Measurements from ENCODE around the gene EXOC2. TPM values are rescaled to one million over a fixed set of nuclear protein-coding genes. Genes with fewer than 3 reads are reported as not detected.

The EXOC2 gene
- total RNA-seq, 4 donors from 2014 or later: 20.9 to 28.5 (median 24.6) TPM

DNA sequence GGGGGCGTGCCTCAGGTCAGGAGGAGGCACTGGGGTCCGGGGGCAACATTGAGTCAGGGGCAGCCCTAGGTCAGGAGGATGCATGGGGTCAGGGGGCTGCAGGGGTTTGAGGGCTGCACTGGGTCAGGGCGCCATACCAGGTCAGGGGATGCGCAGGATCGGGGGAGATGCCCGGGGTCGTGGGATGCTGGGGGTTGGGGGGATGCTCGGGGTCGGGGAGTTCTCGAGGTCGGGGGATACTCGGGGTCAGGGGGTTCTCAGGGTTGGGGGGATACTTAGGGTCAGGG, 727 bp upstream of the EXOC2 start:
- no peak for DNase-seq (ENCODE audit: extremely low spot score)
- WGBS: 84% methylated on average over 8 of the region's 12 CpGs
- Histone ChIP-seq H3K9me3 (no peaks in the 10 kb centered on the region), H3K27ac (replicated peaks in 1 of 4) (no peak overlapping the region), H3K4me3 (peak overlapping the region; percentile 98 to 100 (median 99)), H3K4me1 (peaks cover 20 to 46% (median 42%) of the 10 kb centered on the region in 4 donors), H3K27me3 (no peaks in the 10 kb centered on the region), H3K36me3 (peaks cover 0 to 3% (median 0%) of the 10 kb centered on the region in 4 donors)
- TF ChIP-seq POLR2AphosphoS5 (IDR thresholded peaks at IDR 0.05): no peak
- no peak for TF ChIP-seq POLR2A (IDR thresholded peaks at IDR 0.05; ENCODE audit: low read depth)
- TF ChIP-seq, protein P1, sequence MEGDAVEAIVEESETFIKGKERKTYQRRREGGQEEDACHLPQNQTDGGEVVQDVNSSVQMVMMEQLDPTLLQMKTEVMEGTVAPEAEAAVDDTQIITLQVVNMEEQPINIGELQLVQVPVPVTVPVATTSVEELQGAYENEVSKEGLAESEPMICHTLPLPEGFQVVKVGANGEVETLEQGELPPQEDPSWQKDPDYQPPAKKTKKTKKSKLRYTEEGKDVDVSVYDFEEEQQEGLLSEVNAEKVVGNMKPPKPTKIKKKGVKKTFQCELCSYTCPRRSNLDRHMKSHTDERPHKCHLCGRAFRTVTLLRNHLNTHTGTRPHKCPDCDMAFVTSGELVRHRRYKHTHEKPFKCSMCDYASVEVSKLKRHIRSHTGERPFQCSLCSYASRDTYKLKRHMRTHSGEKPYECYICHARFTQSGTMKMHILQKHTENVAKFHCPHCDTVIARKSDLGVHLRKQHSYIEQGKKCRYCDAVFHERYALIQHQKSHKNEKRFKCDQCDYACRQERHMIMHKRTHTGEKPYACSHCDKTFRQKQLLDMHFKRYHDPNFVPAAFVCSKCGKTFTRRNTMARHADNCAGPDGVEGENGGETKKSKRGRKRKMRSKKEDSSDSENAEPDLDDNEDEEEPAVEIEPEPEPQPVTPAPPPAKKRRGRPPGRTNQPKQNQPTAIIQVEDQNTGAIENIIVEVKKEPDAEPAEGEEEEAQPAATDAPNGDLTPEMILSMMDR (IDR thresholded peaks at IDR 0.05): no peak
- no peak for TF ChIP-seq EP300 (IDR thresholded peaks at IDR 0.05)
- intact Hi-C loops (cut with DNase I): no loop called here

DNA sequence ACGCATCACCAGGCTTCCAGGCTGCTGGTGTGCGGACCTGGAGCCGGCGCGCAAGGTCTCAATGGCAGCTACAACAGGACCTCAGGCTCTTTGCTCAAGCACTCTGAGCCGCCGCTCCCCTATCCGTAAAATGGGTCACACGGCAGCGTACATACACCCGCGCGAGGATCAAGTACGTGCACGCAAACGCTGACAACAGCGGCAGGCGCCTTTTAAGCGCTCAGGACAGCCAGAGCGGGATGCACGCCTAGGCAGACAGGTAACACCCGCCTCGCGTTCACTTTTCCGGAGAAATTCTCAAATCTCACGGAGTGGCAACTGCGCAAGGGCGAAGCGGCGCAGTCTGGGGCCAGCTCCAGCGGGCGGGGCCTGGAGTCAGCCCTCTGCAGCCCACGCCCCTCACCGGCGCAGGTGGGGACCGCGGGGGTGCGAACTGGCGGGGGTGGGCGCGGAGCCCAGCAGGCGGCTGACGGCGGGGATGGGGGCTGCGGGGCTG, 535 bp downstream of the EXOC2 start:
- Histone ChIP-seq H3K4me1 (peaks cover 20 to 55% (median 47%) of the 10 kb centered on the region in 4 donors), H3K4me3 (peak overlapping the region; percentile 98 to 100 (median 99)), H3K36me3 (peaks cover 0 to 7% (median 0%) of the 10 kb centered on the region in 4 donors), H3K27me3 (no peaks in the 10 kb centered on the region), H3K9me3 (no peaks in the 10 kb centered on the region), H3K27ac (replicated peaks in 1 of 4) (peak overlapping the region; percentile 89 to 93 (median 91))
- peak in 1 of 2 donors; percentile 37 for TF ChIP-seq POLR2AphosphoS5 (IDR thresholded peaks at IDR 0.05)
- TF ChIP-seq, protein P1 (IDR thresholded peaks at IDR 0.05): no peak
- 2% methylated on average over 34 of the region's 45 CpGs for WGBS
- intact Hi-C loops (cut with DNase I): no loop called here
- DNase-seq (ENCODE audit: extremely low spot score): no peak

DNA sequence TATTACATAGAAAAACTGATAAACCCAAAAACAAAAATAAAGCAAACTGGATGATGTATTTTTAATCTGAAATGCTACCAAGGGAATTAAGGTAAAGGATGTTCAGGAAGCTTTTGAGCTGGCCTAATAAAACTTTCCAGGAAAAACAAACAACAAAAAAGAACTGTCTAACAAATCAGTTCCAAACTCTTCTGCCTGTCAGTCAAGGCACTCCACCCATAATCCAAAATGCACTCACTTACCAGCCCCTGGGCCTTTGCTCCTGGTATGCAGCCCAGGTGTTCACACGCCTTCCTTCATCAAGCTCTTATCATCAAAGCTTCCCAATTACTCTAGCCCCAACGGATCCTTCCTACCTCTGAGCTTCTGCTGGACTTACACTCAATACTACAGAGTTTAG, 3.7 kb downstream of the EXOC2 start:
- WGBS: 46% methylated on average over 2 of the region's 2 CpGs
- no peaks in the 10 kb centered on the region for H3K9me3 ChIP-seq
- peaks cover 0 to 7% (median 0%) of the 10 kb centered on the region in 4 donors for H3K36me3 ChIP-seq
- H3K4me3 ChIP-seq: no peak overlapping the region
- H3K27ac ChIP-seq (replicated peaks in 1 of 4): peak overlapping the region in 2 of 4 donors; percentile 10 to 39
- intact Hi-C loops (cut with DNase I): no loop called here
- peaks cover 23 to 67% (median 53%) of the 10 kb centered on the region in 4 donors for H3K4me1 ChIP-seq
- TF ChIP-seq EP300 (IDR thresholded peaks at IDR 0.05): no peak
- no peaks in the 10 kb centered on the region for H3K27me3 ChIP-seq
- no peak for DNase-seq (ENCODE audit: extremely low spot score)

DNA sequence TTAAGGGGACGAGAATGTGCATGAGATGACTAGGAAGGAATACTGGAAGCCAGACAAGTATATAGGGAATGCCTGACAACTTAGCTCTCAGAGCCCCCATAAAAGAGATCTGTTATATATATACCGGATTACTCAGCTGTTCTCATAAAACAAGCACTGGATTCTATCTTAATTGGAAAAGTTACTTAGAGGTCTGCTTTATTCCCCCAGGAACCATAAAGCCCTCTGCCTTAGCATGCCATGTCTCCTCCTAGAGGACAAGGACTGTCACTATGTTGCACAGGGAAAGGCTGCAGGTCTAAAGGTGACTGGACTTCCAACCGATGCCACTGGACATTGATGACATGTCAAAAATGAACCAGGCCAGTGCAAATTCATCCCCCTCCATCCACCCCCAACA, 6.4 kb downstream of the EXOC2 start:
- 87% methylated on average over 3 of the region's 3 CpGs for WGBS
- TF ChIP-seq POLR2A (IDR thresholded peaks at IDR 0.05; ENCODE audit: low read depth): no peak
- TF ChIP-seq, protein P1 (IDR thresholded peaks at IDR 0.05): peak in 1 of 3 experiments; percentile 28
- Histone ChIP-seq H3K27ac (replicated peaks in 1 of 4) (no peak overlapping the region), H3K4me3 (no peak overlapping the region), H3K27me3 (no peaks in the 10 kb centered on the region), H3K4me1 (peaks cover 17 to 72% (median 50%) of the 10 kb centered on the region in 4 donors), H3K9me3 (no peaks in the 10 kb centered on the region), H3K36me3 (peaks cover 0 to 7% (median 0%) of the 10 kb centered on the region in 4 donors)
- intact Hi-C loops (cut with DNase I): no loop called here
- DNase-seq (ENCODE audit: extremely low spot score): no peak

DNA sequence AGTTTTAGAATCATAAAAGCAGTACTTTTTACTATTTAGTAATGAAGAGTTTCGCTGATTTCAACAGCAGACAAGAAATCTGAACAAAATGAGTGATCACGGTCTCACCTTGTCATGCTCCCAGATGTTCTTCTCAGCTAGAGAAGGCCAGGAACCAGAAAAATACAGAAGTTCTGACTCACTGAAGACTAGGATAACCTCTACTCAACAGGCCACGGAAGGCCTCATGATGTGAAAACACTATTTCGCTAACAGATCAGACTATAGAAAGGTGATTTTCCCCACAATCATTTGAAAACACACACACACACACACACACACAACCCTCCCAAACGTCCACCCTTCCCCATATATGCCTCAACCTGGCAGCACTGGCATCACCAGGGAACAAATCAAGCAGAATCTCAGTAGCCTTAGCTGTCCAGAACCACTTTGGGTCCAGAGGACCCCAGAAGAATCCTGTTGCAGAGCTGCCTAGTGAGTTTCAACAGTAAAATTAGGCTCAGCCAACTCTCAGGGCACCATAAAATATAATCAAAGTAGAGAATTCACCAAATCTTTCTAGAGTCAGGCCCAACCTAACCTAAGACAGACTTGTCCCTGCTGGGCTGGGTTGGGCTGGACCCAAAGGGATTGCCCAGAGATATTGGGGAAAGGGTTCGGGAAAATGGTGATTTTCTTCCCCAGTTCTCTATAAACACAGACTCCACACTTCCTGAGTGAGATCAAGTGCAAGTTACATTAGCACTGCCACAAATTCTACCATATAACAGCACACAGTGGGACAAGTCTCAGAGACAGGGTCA, 7.9 kb downstream of the EXOC2 start:
- WGBS: 85% methylated on average over 6 of the region's 6 CpGs
- H3K4me1 ChIP-seq: peaks cover 11 to 72% (median 49%) of the 10 kb centered on the region in 4 donors
- H3K4me3 ChIP-seq: no peak overlapping the region
- H3K27me3 ChIP-seq: no peaks in the 10 kb centered on the region
- H3K36me3 ChIP-seq: peaks cover 0 to 7% (median 0%) of the 10 kb centered on the region in 4 donors
- H3K27ac ChIP-seq (replicated peaks in 1 of 4): peak overlapping the region in 2 of 4 donors; percentile 19 to 73
- TF ChIP-seq, protein P1 (IDR thresholded peaks at IDR 0.05): no peak
- TF ChIP-seq EP300 (IDR thresholded peaks at IDR 0.05): no peak
- DNase-seq (ENCODE audit: extremely low spot score): no peak
- H3K9me3 ChIP-seq: no peaks in the 10 kb centered on the region
- intact Hi-C loops (cut with DNase I): no loop called here

Data from esophagus muscularis mucosa (tissue), 4 donors.